ENCODE data around the gene CERK. TPM values are rescaled to one million over a fixed set of nuclear protein-coding genes. Genes with fewer than 3 reads are reported as not detected.

The CERK gene
- total RNA-seq, 1 experiment from 2014 or later, result 24.9 TPM

GRCh38 chr22:46714550-46714949 lies 23.5 kb downstream of the CERK start:
- H3K4me2 ChIP-seq, result no peak overlapping the region
- no peaks in the 10 kb centered on the region for H3K4me1 ChIP-seq (replicated peaks; ENCODE audit: insufficient read depth)
- intact Hi-C loops (cut with micrococcal nuclease; ENCODE audit: unreplicated experiment), result no loop called here
- no peak for DNase-seq
- no peaks in the 10 kb centered on the region for H4K20me1 ChIP-seq (ENCODE audit: insufficient read depth)
- H3K9me2 ChIP-seq (ENCODE audit: insufficient read depth), result no peaks in the 10 kb centered on the region
- no peak overlapping the region for H2AFZ ChIP-seq
- no peaks in the 10 kb centered on the region for H3F3A ChIP-seq (ENCODE audit: insufficient read depth, low read depth)
- no peak for TF ChIP-seq EZH2 (IDR thresholded peaks at IDR 0.05; ENCODE audit: low read depth)
- TF ChIP-seq CTCF (conservative IDR thresholded peaks at IDR 0.05), result no peak
- H3K4me3 ChIP-seq, result no peak overlapping the region
- no TSS peak for BruUV-seq (replicated peaks)
- H3K9me3 ChIP-seq (ENCODE audit: insufficient read depth, low read depth), result no peaks in the 10 kb centered on the region
- ChIA-PET CTCF (no interaction called here), POLR2A (ENCODE audit: unreplicated experiment) (no interaction called here)
- no peak overlapping the region for H3K27ac ChIP-seq
- no peaks in the 10 kb centered on the region for H3K36me3 ChIP-seq (ENCODE audit: low read depth)
- no peaks in the 10 kb centered on the region for H3K79me2 ChIP-seq (ENCODE audit: low read depth)
- no peaks in the 10 kb centered on the region for H3K27me3 ChIP-seq (ENCODE audit: insufficient read depth, low read depth)

- BruUV-seq (replicated peaks), result no TSS peak
- CTCF ChIA-PET, result no interaction called here
- Histone ChIP-seq H3K9me3 (ENCODE audit: insufficient read depth, low read depth) (no peaks in the 10 kb centered on the region), H3F3A (ENCODE audit: insufficient read depth, low read depth) (no peaks in the 10 kb centered on the region), H3K4me1 (replicated peaks; ENCODE audit: insufficient read depth) (no peaks in the 10 kb centered on the region), H3K27ac (no peak overlapping the region), H3K4me3 (no peak overlapping the region), H3K79me2 (ENCODE audit: low read depth) (no peaks in the 10 kb centered on the region), H3K36me3 (ENCODE audit: low read depth) (no peaks in the 10 kb centered on the region), H3K27me3 (ENCODE audit: insufficient read depth, low read depth) (no peaks in the 10 kb centered on the region), H3K4me2 (no peak overlapping the region), H4K20me1 (ENCODE audit: insufficient read depth) (no peaks in the 10 kb centered on the region), H2AFZ (no peak overlapping the region), H3K9me2 (ENCODE audit: insufficient read depth) (no peaks in the 10 kb centered on the region)
- no peak for DNase-seq
- TF ChIP-seq CTCF (conservative IDR thresholded peaks at IDR 0.05), result no peak
- TF ChIP-seq EZH2 (IDR thresholded peaks at IDR 0.05; ENCODE audit: low read depth), result no peak
- intact Hi-C loops (cut with micrococcal nuclease; ENCODE audit: unreplicated experiment), result no loop called here
- POLR2A ChIA-PET (ENCODE audit: unreplicated experiment), result no interaction called here
These were observed 25.8 kb downstream of the CERK start for GRCh38 chr22:46712288-46712687.

- intact Hi-C loops (cut with micrococcal nuclease; ENCODE audit: unreplicated experiment), result no loop called here
- no TSS peak for BruUV-seq (replicated peaks)
These were observed 27.2 kb downstream of the CERK start for GRCh38 chr22:46710806-46711205.

More at GRCh38 chr22:46710806-46711205, 27.2 kb downstream of the CERK start:
- H3K4me2 ChIP-seq, result no peak overlapping the region
- no peaks in the 10 kb centered on the region for H3K36me3 ChIP-seq (ENCODE audit: low read depth)
- CTCF ChIA-PET, result no interaction called here
- no peak overlapping the region for H2AFZ ChIP-seq
- H4K20me1 ChIP-seq (ENCODE audit: insufficient read depth), result no peaks in the 10 kb centered on the region
- H3K27me3 ChIP-seq (ENCODE audit: insufficient read depth, low read depth), result no peaks in the 10 kb centered on the region
- H3K79me2 ChIP-seq (ENCODE audit: low read depth), result no peaks in the 10 kb centered on the region
- no peak for DNase-seq
- no peaks in the 10 kb centered on the region for H3K9me3 ChIP-seq (ENCODE audit: insufficient read depth, low read depth)
- H3K4me1 ChIP-seq (replicated peaks; ENCODE audit: insufficient read depth), result no peaks in the 10 kb centered on the region
- TF ChIP-seq EZH2 (IDR thresholded peaks at IDR 0.05; ENCODE audit: low read depth) (no peak), CTCF (conservative IDR thresholded peaks at IDR 0.05) (no peak)
- POLR2A ChIA-PET (ENCODE audit: unreplicated experiment), result no interaction called here
- H3K9me2 ChIP-seq (ENCODE audit: insufficient read depth), result no peaks in the 10 kb centered on the region
- no peak overlapping the region for H3K27ac ChIP-seq
- H3K4me3 ChIP-seq, result no peak overlapping the region
- H3F3A ChIP-seq (ENCODE audit: insufficient read depth, low read depth), result no peaks in the 10 kb centered on the region

Measured in PC-9 (cell line).